GM23338 (cell line): ENCODE results near the gene EYA3.

Experiments used
- CREB1 ChIP-seq: fragments of 250-450 bp; sonication (Bioruptor Pico); IDR thresholded peaks from 2 replicates; pipeline ENCODE4 v1.5.0; 2020; ENCODE audit warnings: low read depth, mild to moderate bottlenecking, moderate library complexity
- EZH2 ChIP-seq: fragments of 200-600 bp; sonication (generic); IDR thresholded peaks from one replicate; pipeline ENCODE4 v1.8.0; 2017; ENCODE audit warnings: antibody characterized with exemption, mild to moderate bottlenecking, low read depth; ENCODE audit not compliant: unreplicated experiment
- EZH2phosphoT487 ChIP-seq: fragments of 200-600 bp; sonication (generic); IDR thresholded peaks from one replicate; pipeline ENCODE4 v1.8.1; 2018; ENCODE audit warnings: antibody characterized with exemption; ENCODE audit not compliant: unreplicated experiment
- POLR2AphosphoS5 ChIP-seq: IDR thresholded peaks from 2 replicates; pipeline ENCODE4 v1.6.1; 2016; ENCODE audit warnings: antibody characterized with exemption, low read depth
- ZNF331 ChIP-seq: fragments of 250-450 bp; sonication (Bioruptor Pico); IDR thresholded peaks from 2 replicates; pipeline ENCODE4 v1.5.0; 2020; ENCODE audit warnings: low read depth, mild to moderate bottlenecking, moderate library complexity
- TF ChIP-seq, protein P1 (sequence below), 2 experiments: fragments of 200-600 bp in 1 of 2; sonication (generic) in 1 of 2; conservative IDR thresholded peaks; 2 replicates each; pipeline versions ENCODE4 v1.5.1 to v1.6.1; 2016 to 2017; ENCODE audit warnings: antibody characterized with exemption in 2 of 2, low read depth in 2 of 2, mild to moderate bottlenecking in 2 of 2, moderate library complexity in 1 of 2

DNA sequence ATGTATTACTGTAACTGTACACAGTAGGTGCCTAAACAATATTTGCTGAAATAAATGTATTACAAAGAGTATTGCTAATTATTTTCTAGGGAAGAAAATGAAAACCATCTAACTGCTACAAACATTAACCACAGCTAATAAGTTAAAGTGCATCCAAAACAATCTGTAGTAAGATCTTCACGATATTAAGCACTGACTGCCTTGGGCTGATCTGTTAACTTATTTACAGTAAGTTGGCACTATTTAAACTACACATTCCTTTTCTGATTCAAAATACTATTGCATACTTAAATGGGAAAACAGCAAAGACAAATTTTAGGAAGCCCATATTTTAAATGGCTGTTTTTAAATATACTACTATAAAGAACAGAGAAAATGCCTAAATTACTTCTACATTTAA lies 4.5 kb downstream of the EYA3 start:
- TF ChIP-seq CREB1 (CRISPR knock-in tag) (no peak), ZNF331 (no peak), EZH2phosphoT487 (no peak), EZH2 (no peak), POLR2AphosphoS5 (no peak)
- TF ChIP-seq, protein P1, sequence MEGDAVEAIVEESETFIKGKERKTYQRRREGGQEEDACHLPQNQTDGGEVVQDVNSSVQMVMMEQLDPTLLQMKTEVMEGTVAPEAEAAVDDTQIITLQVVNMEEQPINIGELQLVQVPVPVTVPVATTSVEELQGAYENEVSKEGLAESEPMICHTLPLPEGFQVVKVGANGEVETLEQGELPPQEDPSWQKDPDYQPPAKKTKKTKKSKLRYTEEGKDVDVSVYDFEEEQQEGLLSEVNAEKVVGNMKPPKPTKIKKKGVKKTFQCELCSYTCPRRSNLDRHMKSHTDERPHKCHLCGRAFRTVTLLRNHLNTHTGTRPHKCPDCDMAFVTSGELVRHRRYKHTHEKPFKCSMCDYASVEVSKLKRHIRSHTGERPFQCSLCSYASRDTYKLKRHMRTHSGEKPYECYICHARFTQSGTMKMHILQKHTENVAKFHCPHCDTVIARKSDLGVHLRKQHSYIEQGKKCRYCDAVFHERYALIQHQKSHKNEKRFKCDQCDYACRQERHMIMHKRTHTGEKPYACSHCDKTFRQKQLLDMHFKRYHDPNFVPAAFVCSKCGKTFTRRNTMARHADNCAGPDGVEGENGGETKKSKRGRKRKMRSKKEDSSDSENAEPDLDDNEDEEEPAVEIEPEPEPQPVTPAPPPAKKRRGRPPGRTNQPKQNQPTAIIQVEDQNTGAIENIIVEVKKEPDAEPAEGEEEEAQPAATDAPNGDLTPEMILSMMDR (conservative IDR thresholded peaks at IDR 0.05; ENCODE audit: low read depth in 2 of 2) = no peak
